Osteoblast (primary cell): Measurements from ENCODE around the gene GSDMA. TPM values are rescaled to one million over a fixed set of nuclear protein-coding genes. Genes with fewer than 3 reads are reported as not detected.
A peak's percentile ranks its signal among the peaks of the same experiment; 100 is the strongest.

Experiments used
- DNase-seq: peaks from one replicate; pipeline ENCODE4 v3.0.0; 2011; ENCODE audit warnings: low spot score, mixed read lengths; ENCODE audit not compliant: insufficient read length; ENCODE audit errors: missing footprints
- H2AFZ ChIP-seq: 2 replicates; pipeline ENCODE4 v1.6.0; 2011; ENCODE audit warnings: mild to moderate bottlenecking, low read length
- H3K27ac ChIP-seq: 2 replicates; pipeline ENCODE4 v1.5.1; 2011; ENCODE audit warnings: mild to moderate bottlenecking, low read depth, low read length, moderate library complexity
- H3K27me3 ChIP-seq: 2 replicates; pipeline ENCODE4 v1.6.0; 2012; ENCODE audit warnings: mild to moderate bottlenecking, control low read depth, inconsistent platforms, low read length, moderate library complexity; ENCODE audit not compliant: insufficient read depth
- H3K36me3 ChIP-seq: 2 replicates; pipeline ENCODE4 v1.5.1; 2011; ENCODE audit warnings: mild to moderate bottlenecking, low read length, control low read depth, moderate library complexity; ENCODE audit not compliant: insufficient read depth
- H3K4me1 ChIP-seq: 2 replicates; pipeline ENCODE4 v1.5.1; 2011; ENCODE audit warnings: mild to moderate bottlenecking, low read length, control low read depth, moderate library complexity; ENCODE audit not compliant: insufficient read depth
- H3K4me2 ChIP-seq: 2 replicates; pipeline ENCODE4 v1.6.0; 2011; ENCODE audit warnings: mild to moderate bottlenecking, low read length; ENCODE audit not compliant: insufficient read depth
- H3K4me3 ChIP-seq: fragments of 200-600 bp; sonication (generic); 3 replicates; pipeline ENCODE4 v1.5.1; 2012; ENCODE audit warnings: mild to moderate bottlenecking, low read length, inconsistent platforms; ENCODE audit not compliant: insufficient read depth
- H3K79me2 ChIP-seq: 2 replicates; pipeline ENCODE4 v1.6.0; 2012; ENCODE audit warnings: mild to moderate bottlenecking, low read length, control low read depth, inconsistent platforms; ENCODE audit not compliant: insufficient read depth
- H3K9me3 ChIP-seq: 2 replicates; pipeline ENCODE4 v1.5.1; 2011; ENCODE audit warnings: low read depth, low read length, control low read depth
- H4K20me1 ChIP-seq: 2 replicates; pipeline ENCODE4 v1.6.0; 2012; ENCODE audit warnings: mild to moderate bottlenecking, low read length, control low read depth; ENCODE audit not compliant: insufficient read depth
- total RNA-seq: library from RNA; depleted of rRNA; stranded (reverse); fragments of >200 nt; gene quantifications from 2 replicates; pipeline ENCODE4 v1.2.3, GENCODE V29; 2012
- TF ChIP-seq, protein P1 (sequence below): IDR thresholded peaks from 2 replicates; pipeline ENCODE4 v1.5.1; 2011; ENCODE audit warnings: mild to moderate bottlenecking, low read depth, low read length, moderate library complexity; ENCODE audit errors: extremely low read depth

GSDMA gene
- total RNA-seq, 1 donor, result under 0.01 TPM

DNA sequence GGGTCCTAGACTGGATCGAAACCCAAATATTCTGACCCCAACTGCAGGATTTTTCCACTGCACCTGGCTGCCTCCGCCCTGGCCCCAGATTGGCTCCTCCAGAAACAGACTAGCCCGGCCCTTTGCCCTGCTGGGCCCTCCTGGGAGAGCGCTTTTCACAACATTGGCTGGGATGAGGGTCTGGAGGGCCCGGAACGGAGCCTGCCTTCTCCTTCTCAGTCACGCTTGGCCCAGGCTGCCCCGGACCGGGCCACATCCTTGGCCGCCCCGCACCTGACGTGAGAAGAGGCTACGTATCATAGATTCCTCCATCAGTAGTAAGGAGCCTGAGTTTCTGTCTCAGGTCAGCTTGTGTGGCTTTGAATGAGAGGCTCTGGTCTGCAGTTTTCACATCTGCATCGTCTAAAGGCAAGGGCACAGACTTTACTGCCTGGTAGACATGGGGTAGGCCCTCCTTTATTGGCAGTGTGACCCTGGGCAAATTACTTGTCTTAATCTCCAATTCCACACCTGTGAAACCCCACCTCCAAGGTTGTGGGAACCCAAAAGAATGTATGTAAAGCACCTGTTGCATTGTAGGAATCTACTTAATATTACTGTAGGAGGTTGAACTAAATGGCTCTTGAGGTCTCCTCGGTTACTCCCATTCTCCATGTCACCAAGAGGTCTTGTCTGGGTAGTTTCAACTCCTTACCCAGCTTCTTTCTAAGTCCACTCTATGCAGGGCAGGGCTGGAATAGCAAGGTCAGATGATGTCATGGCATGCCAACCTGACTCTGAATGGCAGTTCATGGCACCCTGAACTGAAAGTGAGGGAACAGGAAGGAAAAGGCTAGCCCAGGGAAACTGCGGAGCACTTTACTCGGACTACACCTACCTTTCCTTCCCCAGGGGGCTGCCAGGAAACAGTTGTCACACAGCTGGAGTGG lies 34.6 kb upstream of the GSDMA start:
- Histone ChIP-seq H3K9me3 (no peaks in the 10 kb centered on the region), H3K4me2 (peak overlapping the region; percentile 94), H3K79me2 (peaks cover 37% of the 10 kb centered on the region), H3K4me3 (peak overlapping the region; percentile 91), H4K20me1 (peaks cover 40% of the 10 kb centered on the region), H3K36me3 (peaks cover 7% of the 10 kb centered on the region), H3K27me3 (no peaks in the 10 kb centered on the region), H2AFZ (peak overlapping the region; percentile 92), H3K27ac (peak overlapping the region; percentile 97), H3K4me1 (peaks cover 56% of the 10 kb centered on the region)
- DNase-seq, result no peak
- TF ChIP-seq, protein P1, sequence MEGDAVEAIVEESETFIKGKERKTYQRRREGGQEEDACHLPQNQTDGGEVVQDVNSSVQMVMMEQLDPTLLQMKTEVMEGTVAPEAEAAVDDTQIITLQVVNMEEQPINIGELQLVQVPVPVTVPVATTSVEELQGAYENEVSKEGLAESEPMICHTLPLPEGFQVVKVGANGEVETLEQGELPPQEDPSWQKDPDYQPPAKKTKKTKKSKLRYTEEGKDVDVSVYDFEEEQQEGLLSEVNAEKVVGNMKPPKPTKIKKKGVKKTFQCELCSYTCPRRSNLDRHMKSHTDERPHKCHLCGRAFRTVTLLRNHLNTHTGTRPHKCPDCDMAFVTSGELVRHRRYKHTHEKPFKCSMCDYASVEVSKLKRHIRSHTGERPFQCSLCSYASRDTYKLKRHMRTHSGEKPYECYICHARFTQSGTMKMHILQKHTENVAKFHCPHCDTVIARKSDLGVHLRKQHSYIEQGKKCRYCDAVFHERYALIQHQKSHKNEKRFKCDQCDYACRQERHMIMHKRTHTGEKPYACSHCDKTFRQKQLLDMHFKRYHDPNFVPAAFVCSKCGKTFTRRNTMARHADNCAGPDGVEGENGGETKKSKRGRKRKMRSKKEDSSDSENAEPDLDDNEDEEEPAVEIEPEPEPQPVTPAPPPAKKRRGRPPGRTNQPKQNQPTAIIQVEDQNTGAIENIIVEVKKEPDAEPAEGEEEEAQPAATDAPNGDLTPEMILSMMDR, result no peak

DNA sequence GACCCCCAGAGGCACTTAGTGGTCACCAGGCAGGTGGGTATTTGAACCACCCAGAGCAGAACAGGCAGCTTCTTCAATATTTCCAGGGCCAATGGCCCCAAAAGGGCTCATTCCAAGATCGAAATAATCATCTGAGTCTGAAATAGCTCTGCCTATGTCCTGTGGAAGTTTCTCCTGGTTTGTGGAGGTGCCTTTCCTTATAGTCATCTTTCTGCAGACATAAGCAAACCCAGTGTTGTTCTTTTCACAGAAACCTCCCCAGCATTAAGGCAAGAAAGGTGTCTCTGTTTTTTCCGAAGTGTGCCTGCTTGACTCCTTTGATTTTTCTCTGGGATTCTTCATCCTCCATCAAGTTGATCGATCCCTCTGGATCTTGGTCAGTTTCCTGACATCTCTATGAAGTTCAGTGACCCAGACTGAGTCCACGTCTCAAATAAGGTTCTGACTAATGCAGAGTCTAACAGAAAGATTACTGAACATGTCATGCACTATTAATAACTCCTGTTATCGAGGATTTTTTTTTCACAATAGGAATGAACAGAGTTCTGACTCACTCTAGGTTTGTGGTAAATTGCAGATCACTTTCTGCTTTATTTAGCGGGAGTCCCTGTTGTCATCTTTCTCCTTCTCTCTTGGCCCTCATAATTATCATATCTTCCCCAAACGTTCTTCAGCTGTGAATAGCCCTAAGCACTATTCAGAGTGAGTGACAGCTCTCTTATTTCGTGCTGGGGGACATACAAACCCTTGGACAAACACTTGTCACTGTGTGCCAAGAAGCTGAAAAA lies 33.8 kb upstream of the GSDMA start:
- peaks cover 32% of the 10 kb centered on the region for H4K20me1 ChIP-seq

DNA sequence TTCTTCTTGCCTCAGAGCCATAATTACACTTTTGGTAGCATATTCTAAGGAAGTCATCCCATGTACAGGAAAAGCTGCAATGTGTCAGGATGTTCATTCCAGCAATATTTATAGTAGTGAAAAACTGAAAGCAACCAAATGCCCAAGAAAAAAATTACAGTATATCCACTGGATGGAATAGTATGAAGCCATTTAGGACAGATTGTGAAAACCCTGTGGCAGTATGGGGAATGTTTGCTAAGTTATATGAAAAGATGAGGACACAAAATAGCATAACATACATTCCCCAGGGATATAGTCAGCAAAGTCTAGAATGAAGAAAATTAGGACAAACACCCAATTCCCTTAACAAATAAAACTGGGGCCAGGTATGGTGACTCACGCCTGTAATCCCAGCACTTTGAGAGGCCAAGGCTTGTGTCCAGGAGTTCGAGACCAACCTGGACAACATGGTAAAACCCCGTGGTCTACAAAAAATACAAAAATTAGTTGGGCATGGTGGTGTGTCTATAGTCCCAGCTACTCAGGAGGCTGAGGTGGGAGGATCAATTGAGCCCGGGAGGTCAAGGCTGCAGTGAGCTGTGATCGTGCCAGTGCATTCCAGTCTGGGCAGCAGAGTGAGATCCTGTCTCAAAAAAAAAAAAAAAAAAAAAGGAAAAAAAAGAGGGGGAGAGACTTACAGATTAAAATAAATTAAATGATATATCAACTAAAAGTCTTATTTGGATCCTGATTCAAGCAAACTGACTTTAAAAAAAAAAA lies 33.0 kb upstream of the GSDMA start:
- no peaks in the 10 kb centered on the region for H3K27me3 ChIP-seq
- peak overlapping the region; percentile 2 for H3K4me3 ChIP-seq
- no peak for DNase-seq
- peaks cover 42% of the 10 kb centered on the region for H3K4me1 ChIP-seq
- H2AFZ ChIP-seq, result no peak overlapping the region
- H4K20me1 ChIP-seq, result peaks cover 24% of the 10 kb centered on the region
- H3K79me2 ChIP-seq, result peaks cover 21% of the 10 kb centered on the region
- H3K9me3 ChIP-seq, result no peaks in the 10 kb centered on the region
- H3K27ac ChIP-seq, result peak overlapping the region; percentile 97
- H3K4me2 ChIP-seq, result peak overlapping the region; percentile 94
- TF ChIP-seq, protein P1, result no peak
- H3K36me3 ChIP-seq, result no peaks in the 10 kb centered on the region

More for the DNA sequence above, 33.8 kb upstream of the GSDMA start:
- peaks cover 50% of the 10 kb centered on the region for H3K4me1 ChIP-seq
- peak overlapping the region; percentile 91 for H3K4me3 ChIP-seq
- no peaks in the 10 kb centered on the region for H3K36me3 ChIP-seq
- H2AFZ ChIP-seq, result no peak overlapping the region
- DNase-seq, result peak; percentile 96
- TF ChIP-seq, protein P1, result no peak
- H3K27me3 ChIP-seq, result no peaks in the 10 kb centered on the region
- peak overlapping the region; percentile 94 for H3K4me2 ChIP-seq
- no peaks in the 10 kb centered on the region for H3K9me3 ChIP-seq
- peak overlapping the region; percentile 97 for H3K27ac ChIP-seq
- peaks cover 29% of the 10 kb centered on the region for H3K79me2 ChIP-seq
